Natural killer cell (primary cell): Measurements from ENCODE around the gene FRMD4A. TPM values are rescaled to one million over a fixed set of nuclear protein-coding genes. Genes with fewer than 3 reads are reported as not detected.

Experiments
- ATAC-seq, 3 donors: fragments of 150-1000 bp in 2 of 3; fragments of 200-7000 bp in 1 of 3; cut with Tn5 transposase; 1 replicate in 1 of 3; 2 replicates in 2 of 3; pipeline ENCODE4 v1.10.0; 2021; ENCODE audit warnings: mild to moderate bottlenecking in 2 of 3, moderate library complexity in 2 of 3
- DNase-seq, 2 donors: peaks; one replicate each; pipeline versions ENCODE4 v3.0.0 to v3.0.0-alpha.2; 2013 to 2021; ENCODE audit warnings: mixed read lengths in 1 of 2
- H3K27ac ChIP-seq: one replicate; pipeline ENCODE4 v1.5.1; 2013; ENCODE audit warnings: mild to moderate bottlenecking, low read length
- H3K27me3 ChIP-seq: one replicate; pipeline ENCODE4 v1.6.1; 2013; ENCODE audit warnings: low read length; ENCODE audit not compliant: control insufficient read depth, insufficient read depth
- H3K36me3 ChIP-seq: one replicate; pipeline ENCODE4 v1.6.1; 2013; ENCODE audit warnings: low read length; ENCODE audit not compliant: control insufficient read depth, insufficient read depth
- H3K4me1 ChIP-seq: one replicate; pipeline ENCODE4 v1.6.1; 2013; ENCODE audit warnings: low read length; ENCODE audit not compliant: control insufficient read depth, insufficient read depth
- H3K4me3 ChIP-seq: one replicate; pipeline ENCODE4 v1.5.1; 2013; ENCODE audit warnings: low read length
- H3K9me3 ChIP-seq: one replicate; pipeline ENCODE4 v1.6.1; 2013; ENCODE audit warnings: low read length; ENCODE audit not compliant: control insufficient read depth, insufficient read depth
- H3K27ac Mint-ChIP-seq, 2 donors: one replicate each; pipeline ENCODE4 v1.8.0; 2022; ENCODE audit warnings: mild to moderate bottlenecking in 2 of 2, mixed read lengths in 2 of 2, moderate library complexity in 1 of 2
- H3K27me3 Mint-ChIP-seq, 2 donors: one replicate each; pipeline ENCODE4 v1.8.0; 2022; ENCODE audit warnings: low read depth in 2 of 2, mixed read lengths in 2 of 2
- H3K36me3 Mint-ChIP-seq: one replicate; pipeline ENCODE4 v1.8.0; 2022; ENCODE audit warnings: mixed read lengths
- H3K4me1 Mint-ChIP-seq, 2 donors: one replicate each; pipeline ENCODE4 v1.8.0; 2022; ENCODE audit warnings: mixed read lengths in 2 of 2
- H3K4me3 Mint-ChIP-seq: one replicate; pipeline ENCODE4 v1.8.0; 2022; ENCODE audit warnings: mild to moderate bottlenecking, moderate library complexity, mixed read lengths
- H3K9me3 Mint-ChIP-seq, 2 donors: one replicate each; pipeline ENCODE4 v1.8.0; 2022; ENCODE audit warnings: mixed read lengths in 2 of 2
- CTCF ChIP-seq: fragments of 200-600 bp; IDR thresholded peaks from one replicate; pipeline ENCODE4 v1.8.0; 2022; ENCODE audit warnings: antibody characterized with exemption
- WGBS: methylation state at CpG from one replicate; pipeline ENCODE4 v1.1.7; 2013; ENCODE audit warnings: missing lambda C conversion rate; ENCODE audit not compliant: insufficient coverage; 5-methylcytosine and 5-hydroxymethylcytosine counted together
- intact Hi-C: fragments of 100-400 bp; cut with micrococcal nuclease; formaldehyde crosslinking; loops from one replicate; pipeline ENCODE4 v1.14.2; 2022
- total RNA-seq, 4 donors: library from RNA; stranded (reverse); fragments of 120-200 nt in 1 of 4; gene quantifications; one replicate each; pipeline versions ENCODE4 v1.2.3 to v1.2.4, GENCODE V29; 2013 to 2022

FRMD4A gene
- total RNA-seq, 3 donors from 2014 or later (not counting 1 experiment from before 2014, with no cell fraction given): 0.36 to 0.38 TPM; not detected in 1

- DNase-seq (no peak), ATAC-seq (no peak)
- no peaks in the 10 kb centered on the region for H3K9me3 ChIP-seq
- no peak overlapping the region for H3K27ac ChIP-seq
- H3K27me3 ChIP-seq: no peaks in the 10 kb centered on the region
- intact Hi-C loops: no loop called here
- Mint-ChIP-seq H3K9me3 (no peaks in the 10 kb centered on the region), H3K36me3 (no peaks in the 10 kb centered on the region), H3K4me1 (no peaks in the 10 kb centered on the region), H3K27ac (no peak overlapping the region), H3K27me3 (peaks cover 10 to 12% of the 10 kb centered on the region in 2 donors), H3K4me3 (no peak overlapping the region)
- no peaks in the 10 kb centered on the region for H3K4me1 ChIP-seq
- no peaks in the 10 kb centered on the region for H3K36me3 ChIP-seq
- H3K4me3 ChIP-seq: no peak overlapping the region
- TF ChIP-seq CTCF: no peak
- 82% methylated on average over 8 of the region's 8 CpGs for WGBS
These were observed 385.1 kb downstream of the FRMD4A start for GRCh38 chr10:13945390-13946208.

- no peak for TF ChIP-seq CTCF
- Histone ChIP-seq H3K36me3 (no peaks in the 10 kb centered on the region), H3K27ac (no peak overlapping the region), H3K4me1 (no peaks in the 10 kb centered on the region), H3K4me3 (no peak overlapping the region), H3K27me3 (no peaks in the 10 kb centered on the region), H3K9me3 (no peaks in the 10 kb centered on the region)
- Mint-ChIP-seq H3K4me3 (no peak overlapping the region), H3K4me1 (no peaks in the 10 kb centered on the region), H3K9me3 (no peaks in the 10 kb centered on the region), H3K36me3 (no peaks in the 10 kb centered on the region), H3K27ac (no peak overlapping the region), H3K27me3 (peaks cover 9 to 11% of the 10 kb centered on the region in 2 donors)
- ATAC-seq (no peak), DNase-seq (no peak)
- intact Hi-C loops: no loop called here
- WGBS: 86% methylated on average over 5 of the region's 5 CpGs
These were observed 385.9 kb downstream of the FRMD4A start for GRCh38 chr10:13944823-13945222.

- Mint-ChIP-seq H3K9me3 (no peaks in the 10 kb centered on the region), H3K27me3 (peaks cover 9 to 11% of the 10 kb centered on the region in 2 donors), H3K36me3 (no peaks in the 10 kb centered on the region), H3K4me3 (no peak overlapping the region), H3K27ac (no peak overlapping the region), H3K4me1 (no peaks in the 10 kb centered on the region)
- H3K27me3 ChIP-seq: no peaks in the 10 kb centered on the region
- H3K9me3 ChIP-seq: no peaks in the 10 kb centered on the region
- intact Hi-C loops: no loop called here
- DNase-seq (no peak), ATAC-seq (no peak)
- WGBS: 89% methylated on average over 8 of the region's 8 CpGs
- no peaks in the 10 kb centered on the region for H3K4me1 ChIP-seq
- H3K4me3 ChIP-seq: no peak overlapping the region
- TF ChIP-seq CTCF: no peak
- H3K27ac ChIP-seq: no peak overlapping the region
- H3K36me3 ChIP-seq: no peaks in the 10 kb centered on the region
These were observed 386.9 kb downstream of the FRMD4A start for GRCh38 chr10:13943735-13944398.
